ENCODE data around the gene FAM107B.

DNA sequence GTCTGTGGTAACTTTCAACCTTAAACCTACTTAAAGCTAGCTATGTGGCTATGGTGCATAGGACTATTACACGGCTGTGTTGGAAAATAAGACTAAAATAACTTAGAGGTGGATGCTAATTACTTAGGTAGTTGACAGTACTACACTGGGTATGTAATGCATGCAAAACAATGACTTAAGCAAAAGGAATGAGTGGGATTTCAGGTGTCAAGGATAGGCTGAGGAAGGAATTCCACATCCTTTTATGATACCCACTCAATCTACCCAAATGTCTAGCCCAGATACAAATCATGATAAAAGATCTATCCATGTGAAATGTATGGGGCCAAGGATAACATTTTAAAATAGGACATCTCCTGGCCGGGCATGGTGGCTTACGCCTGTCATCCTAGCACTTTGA is 49.3 kb upstream of the FAM107B start:
- TF ChIP-seq, protein P1, sequence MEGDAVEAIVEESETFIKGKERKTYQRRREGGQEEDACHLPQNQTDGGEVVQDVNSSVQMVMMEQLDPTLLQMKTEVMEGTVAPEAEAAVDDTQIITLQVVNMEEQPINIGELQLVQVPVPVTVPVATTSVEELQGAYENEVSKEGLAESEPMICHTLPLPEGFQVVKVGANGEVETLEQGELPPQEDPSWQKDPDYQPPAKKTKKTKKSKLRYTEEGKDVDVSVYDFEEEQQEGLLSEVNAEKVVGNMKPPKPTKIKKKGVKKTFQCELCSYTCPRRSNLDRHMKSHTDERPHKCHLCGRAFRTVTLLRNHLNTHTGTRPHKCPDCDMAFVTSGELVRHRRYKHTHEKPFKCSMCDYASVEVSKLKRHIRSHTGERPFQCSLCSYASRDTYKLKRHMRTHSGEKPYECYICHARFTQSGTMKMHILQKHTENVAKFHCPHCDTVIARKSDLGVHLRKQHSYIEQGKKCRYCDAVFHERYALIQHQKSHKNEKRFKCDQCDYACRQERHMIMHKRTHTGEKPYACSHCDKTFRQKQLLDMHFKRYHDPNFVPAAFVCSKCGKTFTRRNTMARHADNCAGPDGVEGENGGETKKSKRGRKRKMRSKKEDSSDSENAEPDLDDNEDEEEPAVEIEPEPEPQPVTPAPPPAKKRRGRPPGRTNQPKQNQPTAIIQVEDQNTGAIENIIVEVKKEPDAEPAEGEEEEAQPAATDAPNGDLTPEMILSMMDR (IDR thresholded peaks at IDR 0.05), result no peak
- TF ChIP-seq EZH2phosphoT487 (IDR thresholded peaks at IDR 0.05), result no peak
- no peak for TF ChIP-seq EZH2 (IDR thresholded peaks at IDR 0.05)

All from neural progenitor cell (in vitro differentiated cells).